Coronary artery (tissue), 2 donors: Measurements from ENCODE around the gene RNF213.
A peak's percentile ranks its signal among the peaks of the same experiment; 100 is the strongest.

Experiments used
- DNase-seq: peaks from one replicate; pipeline ENCODE4 v3.0.0-alpha.2; 2017; ENCODE audit warnings: low spot score
- H3K27ac ChIP-seq, 2 donors: fragments of 200-600 bp; sonication (generic); one replicate each; pipeline ENCODE4 v1.5.1; 2016 to 2019
- H3K4me3 ChIP-seq: fragments of 200-600 bp; sonication (generic); 2 replicates; pipeline ENCODE4 v1.5.1; 2016; ENCODE audit warnings: mild to moderate bottlenecking, moderate library complexity
- CTCF ChIP-seq: fragments of 200-600 bp; sonication (generic); IDR thresholded peaks from one replicate; pipeline ENCODE4 v1.5.1; 2019; ENCODE audit warnings: antibody characterized with exemption

Gene RNF213

GRCh38 chr17:80287806-80288567, 27.3 kb downstream of the RNF213 start:
- no peak for DNase-seq
- Histone ChIP-seq H3K4me3 (no peak overlapping the region), H3K27ac (peak overlapping the region in 1 of 2 donors; percentile 38)
- TF ChIP-seq CTCF: no peak

GRCh38 chr17:80289616-80290015, 29.0 kb downstream of the RNF213 start:
- no peak for TF ChIP-seq CTCF
- H3K27ac ChIP-seq: no peak overlapping the region
- H3K4me3 ChIP-seq: no peak overlapping the region
- DNase-seq: no peak

- no peak for DNase-seq
- H3K4me3 ChIP-seq: no peak overlapping the region
- H3K27ac ChIP-seq: no peak overlapping the region
- no peak for TF ChIP-seq CTCF
Observed at GRCh38 chr17:80290156-80290555, 29.5 kb downstream of the RNF213 start.

- Histone ChIP-seq H3K4me3 (no peak overlapping the region), H3K27ac (no peak overlapping the region)
- no peak for DNase-seq
- TF ChIP-seq CTCF: no peak
Observed at GRCh38 chr17:80291260-80291659, 30.6 kb downstream of the RNF213 start.

GRCh38 chr17:80291691-80292487, 31.2 kb downstream of the RNF213 start:
- Histone ChIP-seq H3K4me3 (no peak overlapping the region), H3K27ac (no peak overlapping the region)
- DNase-seq: no peak
- no peak for TF ChIP-seq CTCF

- no peak for TF ChIP-seq CTCF
- DNase-seq: no peak
- no peak overlapping the region for H3K4me3 ChIP-seq
- H3K27ac ChIP-seq: no peak overlapping the region
Observed at GRCh38 chr17:80292521-80292971, 31.9 kb downstream of the RNF213 start.
